Measurements from ENCODE around the gene ZNF771.
"Not testable (repeated sequence)": the region's sequence is repeated elsewhere in the genome, so short reads cannot be mapped to it uniquely, and the experiment has no call there.

Gene ZNF771

DNA sequence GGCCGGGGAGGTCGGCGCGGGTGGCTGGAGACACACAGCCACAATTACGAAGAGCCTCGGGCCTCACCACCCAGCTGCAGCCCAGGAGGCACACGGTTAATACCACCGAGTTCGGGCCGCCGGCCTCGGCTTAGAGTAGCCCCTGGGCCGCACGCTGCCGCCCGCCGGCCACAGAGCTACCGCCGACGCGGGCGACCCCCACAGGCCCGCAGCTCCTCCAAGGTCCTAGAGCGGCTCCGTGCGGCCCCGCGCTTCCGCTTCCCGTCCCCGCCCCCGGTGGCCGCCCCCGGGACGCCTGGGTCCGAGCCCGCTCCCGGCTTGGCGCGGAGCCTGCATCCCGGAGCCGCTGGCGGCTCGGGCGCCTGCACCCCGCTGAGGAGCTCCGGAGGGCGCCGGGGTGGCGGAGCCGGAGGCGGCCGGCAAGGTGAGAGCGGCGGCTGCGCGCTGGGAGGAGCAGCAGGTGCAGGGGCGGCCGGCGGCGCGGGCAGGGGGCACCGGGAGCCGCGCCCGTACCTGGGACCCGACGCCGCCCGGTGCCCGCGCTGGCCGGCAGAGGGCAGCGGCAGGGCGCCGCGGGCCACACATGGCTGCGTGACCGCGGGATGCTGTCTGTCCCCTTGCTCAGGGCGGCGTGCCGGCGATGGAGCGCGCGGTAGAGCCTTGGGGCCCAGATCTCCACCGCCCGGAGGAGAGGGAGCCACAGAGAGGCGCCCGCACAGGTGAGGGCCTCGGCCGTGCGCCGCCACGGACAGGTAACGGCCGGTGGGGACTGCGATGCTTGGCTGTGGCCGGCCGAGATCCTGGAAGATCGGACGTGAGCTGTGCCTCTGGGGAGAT, 12.0 kb upstream of the ZNF771 start, which contains the start of gene ZNF48:
Gene ZNF48 (plus strand): TSS at position 266 of the 837 bp plus-strand sequence. CDS start 375 bp downstream, at position 641.
- H3K4me3 ChIP-seq (replicated peaks; ENCODE audit: low read depth, low read length): peak within 1 kb of the TSS; percentile 63
- DNase-seq (ENCODE audit: extremely low read depth, low read depth): no peak
- TF ChIP-seq, protein P1, sequence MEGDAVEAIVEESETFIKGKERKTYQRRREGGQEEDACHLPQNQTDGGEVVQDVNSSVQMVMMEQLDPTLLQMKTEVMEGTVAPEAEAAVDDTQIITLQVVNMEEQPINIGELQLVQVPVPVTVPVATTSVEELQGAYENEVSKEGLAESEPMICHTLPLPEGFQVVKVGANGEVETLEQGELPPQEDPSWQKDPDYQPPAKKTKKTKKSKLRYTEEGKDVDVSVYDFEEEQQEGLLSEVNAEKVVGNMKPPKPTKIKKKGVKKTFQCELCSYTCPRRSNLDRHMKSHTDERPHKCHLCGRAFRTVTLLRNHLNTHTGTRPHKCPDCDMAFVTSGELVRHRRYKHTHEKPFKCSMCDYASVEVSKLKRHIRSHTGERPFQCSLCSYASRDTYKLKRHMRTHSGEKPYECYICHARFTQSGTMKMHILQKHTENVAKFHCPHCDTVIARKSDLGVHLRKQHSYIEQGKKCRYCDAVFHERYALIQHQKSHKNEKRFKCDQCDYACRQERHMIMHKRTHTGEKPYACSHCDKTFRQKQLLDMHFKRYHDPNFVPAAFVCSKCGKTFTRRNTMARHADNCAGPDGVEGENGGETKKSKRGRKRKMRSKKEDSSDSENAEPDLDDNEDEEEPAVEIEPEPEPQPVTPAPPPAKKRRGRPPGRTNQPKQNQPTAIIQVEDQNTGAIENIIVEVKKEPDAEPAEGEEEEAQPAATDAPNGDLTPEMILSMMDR (IDR thresholded peaks at IDR 0.05; ENCODE audit: low read depth, low read length, missing control alignments): peak; percentile 19

DNA sequence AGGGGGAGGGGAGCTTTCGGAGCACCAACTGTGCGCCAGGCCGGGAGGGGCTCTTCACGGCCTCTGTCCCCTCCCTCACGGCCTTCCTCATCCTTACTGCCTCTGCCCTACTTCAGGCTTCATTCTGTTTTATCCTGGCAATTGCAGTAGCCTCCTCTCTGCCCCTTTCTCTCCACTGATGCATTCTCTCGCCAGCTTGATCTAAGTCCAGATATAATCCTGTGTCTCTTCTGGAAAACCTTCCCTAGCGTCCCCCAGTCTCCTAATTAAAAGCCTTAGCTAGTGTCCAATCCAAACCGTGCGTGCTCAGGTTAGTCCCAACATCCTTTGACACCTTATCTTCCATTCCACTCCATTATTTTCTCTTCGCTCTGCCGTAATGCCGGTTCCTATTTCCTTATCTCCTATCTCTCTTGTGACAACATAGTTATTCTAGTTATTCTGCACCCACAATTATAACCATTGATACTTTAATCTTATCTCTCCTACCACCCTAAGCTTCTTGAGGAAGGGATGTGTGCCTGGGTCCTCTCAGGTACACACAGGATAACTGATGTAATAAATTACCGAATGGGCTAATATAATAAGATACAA, 11.3 kb upstream of the ZNF771 start:
- no peak for DNase-seq (ENCODE audit: extremely low read depth, low read depth)
- TF ChIP-seq, protein P1 (IDR thresholded peaks at IDR 0.05; ENCODE audit: low read depth, low read length, missing control alignments): no peak
- peak overlapping the region; percentile 63 for H3K4me3 ChIP-seq (replicated peaks; ENCODE audit: low read depth, low read length)

DNA sequence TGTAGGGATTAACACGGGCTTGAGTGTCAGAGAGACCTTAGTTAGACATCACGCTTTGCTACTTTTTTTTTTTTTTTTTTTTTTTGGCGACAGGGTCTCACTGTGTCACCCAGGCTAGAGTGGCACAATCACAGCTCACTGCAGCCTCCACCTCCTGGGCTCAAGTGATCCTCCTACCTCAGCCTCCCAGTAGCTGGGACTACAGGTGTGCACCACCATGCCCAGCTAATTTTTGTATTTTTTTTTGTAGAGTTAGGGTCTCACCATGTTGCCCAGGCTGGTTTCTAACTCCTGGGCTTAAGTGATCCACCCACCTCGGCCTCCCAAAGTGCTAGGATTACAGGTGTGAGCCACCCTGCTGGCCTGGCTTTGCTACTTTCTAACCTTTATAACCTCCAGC, 10.8 kb upstream of the ZNF771 start:
- DNase-seq (ENCODE audit: extremely low read depth, low read depth): not testable (repeated sequence)
- peak overlapping the region; percentile 63 for H3K4me3 ChIP-seq (replicated peaks; ENCODE audit: low read depth, low read length)

GRCh38 chr16:30397056-30397455, 10.3 kb upstream of the ZNF771 start:
- TF ChIP-seq, protein P1 (IDR thresholded peaks at IDR 0.05; ENCODE audit: low read depth, low read length, missing control alignments): no peak

DNA sequence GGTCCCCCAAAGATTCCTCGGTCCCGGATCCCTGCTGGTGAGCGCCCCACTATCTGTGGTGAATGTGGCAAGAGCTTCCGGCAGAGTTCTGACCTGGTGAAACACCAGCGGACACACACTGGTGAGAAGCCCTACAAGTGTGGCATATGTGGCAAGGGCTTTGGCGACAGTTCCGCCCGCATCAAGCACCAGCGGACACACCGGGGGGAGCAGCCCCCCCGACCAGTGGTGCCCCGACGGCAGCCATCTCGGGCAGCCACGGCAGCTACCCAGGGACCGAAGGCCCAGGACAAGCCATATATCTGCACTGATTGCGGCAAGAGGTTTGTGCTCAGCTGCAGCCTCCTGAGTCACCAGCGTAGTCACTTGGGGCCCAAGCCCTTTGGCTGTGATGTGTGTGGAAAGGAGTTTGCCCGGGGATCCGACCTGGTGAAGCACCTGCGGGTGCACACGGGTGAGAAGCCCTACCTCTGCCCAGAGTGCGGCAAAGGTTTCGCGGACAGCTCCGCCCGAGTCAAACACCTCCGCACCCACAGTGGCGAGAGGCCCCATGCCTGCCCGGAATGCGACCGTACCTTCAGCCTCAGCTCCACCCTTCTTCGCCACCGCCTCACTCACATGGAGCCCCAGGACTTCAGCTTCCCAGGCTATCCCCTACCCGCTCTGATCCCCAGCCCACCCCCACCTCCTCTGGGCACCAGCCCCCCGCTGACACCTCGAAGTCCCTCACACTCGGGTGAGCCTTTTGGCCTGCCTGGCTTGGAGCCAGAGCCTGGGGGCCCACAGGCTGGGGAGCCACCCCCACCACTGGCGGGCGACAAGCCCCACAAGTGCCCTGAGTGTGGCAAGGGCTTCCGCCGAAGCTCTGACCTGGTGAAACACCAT, 9.4 kb upstream of the ZNF771 start:
- no peak for DNase-seq (ENCODE audit: extremely low read depth, low read depth)
- H3K4me3 ChIP-seq (replicated peaks; ENCODE audit: low read depth, low read length): no peak overlapping the region
- TF ChIP-seq, protein P1 (IDR thresholded peaks at IDR 0.05; ENCODE audit: low read depth, low read length, missing control alignments): no peak

More at GRCh38 chr16:30397056-30397455, 10.3 kb upstream of the ZNF771 start:
- no peak overlapping the region for H3K4me3 ChIP-seq (replicated peaks; ENCODE audit: low read depth, low read length)
- no peak for DNase-seq (ENCODE audit: extremely low read depth, low read depth)

GRCh38 chr16:30398661-30399434, 8.6 kb upstream of the ZNF771 start:
- no peak for DNase-seq (ENCODE audit: extremely low read depth, low read depth)
- H3K4me3 ChIP-seq (replicated peaks; ENCODE audit: low read depth, low read length): no peak overlapping the region
- TF ChIP-seq, protein P1 (IDR thresholded peaks at IDR 0.05; ENCODE audit: low read depth, low read length, missing control alignments): no peak

All from HFF-Myc (cell line).